Parathyroid adenoma (tissue), 2 donors: ENCODE measurements around the gene FDX1.
A peak's percentile ranks its signal among the peaks of the same experiment; 100 is the strongest.

Experiments
- H2AFZ ChIP-seq: fragments of 300-600 bp; sonication (generic); one replicate; pipeline ENCODE4 v1.7.0; 2017; ENCODE audit warnings: antibody characterized with exemption, mild to moderate bottlenecking
- H3K27ac ChIP-seq: fragments of 300-600 bp; sonication (generic); one replicate; pipeline ENCODE4 v1.7.0; 2017
- H3K27me3 ChIP-seq: fragments of 300-600 bp; sonication (generic); one replicate; pipeline ENCODE4 v1.7.0; 2017; ENCODE audit warnings: low read length; ENCODE audit not compliant: control insufficient read depth, insufficient read depth
- H3K36me3 ChIP-seq: fragments of 300-600 bp; sonication (generic); one replicate; pipeline ENCODE4 v1.7.0; 2017; ENCODE audit warnings: low read length; ENCODE audit not compliant: control insufficient read depth, insufficient read depth
- H3K4me1 ChIP-seq: fragments of 300-600 bp; sonication (generic); one replicate; pipeline ENCODE4 v1.7.0; 2017; ENCODE audit warnings: control low read depth
- H3K4me2 ChIP-seq: fragments of 300-600 bp; sonication (generic); one replicate; pipeline ENCODE4 v1.7.0; 2017; ENCODE audit warnings: low read length
- H3K4me3 ChIP-seq: fragments of 300-600 bp; sonication (generic); one replicate; pipeline ENCODE4 v1.7.0; 2017; ENCODE audit warnings: low read depth, low read length
- H3K79me2 ChIP-seq: fragments of 300-600 bp; sonication (generic); one replicate; pipeline ENCODE4 v1.7.0; 2017; ENCODE audit warnings: control low read depth
- H3K9ac ChIP-seq: fragments of 300-600 bp; sonication (generic); one replicate; pipeline ENCODE4 v1.7.0; 2017; ENCODE audit warnings: mild to moderate bottlenecking
- H3K9me3 ChIP-seq: fragments of 300-600 bp; sonication (generic); one replicate; pipeline ENCODE4 v1.7.0; 2017; ENCODE audit warnings: low read length; ENCODE audit not compliant: control insufficient read depth
- CTCF ChIP-seq: fragments of 300-600 bp; sonication (generic); IDR thresholded peaks from one replicate; pipeline ENCODE4 v1.7.0; 2017; ENCODE audit warnings: antibody characterized with exemption, mild to moderate bottlenecking
- donor health status: primary hyperparathyroidism.

FDX1 gene

GRCh38 chr11:110454609-110455008 lies 24.9 kb downstream of the FDX1 start:
- Histone ChIP-seq H3K79me2 (no peaks in the 10 kb centered on the region), H3K9ac (no peak overlapping the region), H3K9me3 (no peaks in the 10 kb centered on the region), H3K36me3 (no peaks in the 10 kb centered on the region), H3K27me3 (no peaks in the 10 kb centered on the region), H3K4me2 (no peak overlapping the region), H3K4me3 (no peak overlapping the region), H3K4me1 (no peaks in the 10 kb centered on the region), H2AFZ (no peak overlapping the region), H3K27ac (no peak overlapping the region)
- no peak for TF ChIP-seq CTCF

DNA sequence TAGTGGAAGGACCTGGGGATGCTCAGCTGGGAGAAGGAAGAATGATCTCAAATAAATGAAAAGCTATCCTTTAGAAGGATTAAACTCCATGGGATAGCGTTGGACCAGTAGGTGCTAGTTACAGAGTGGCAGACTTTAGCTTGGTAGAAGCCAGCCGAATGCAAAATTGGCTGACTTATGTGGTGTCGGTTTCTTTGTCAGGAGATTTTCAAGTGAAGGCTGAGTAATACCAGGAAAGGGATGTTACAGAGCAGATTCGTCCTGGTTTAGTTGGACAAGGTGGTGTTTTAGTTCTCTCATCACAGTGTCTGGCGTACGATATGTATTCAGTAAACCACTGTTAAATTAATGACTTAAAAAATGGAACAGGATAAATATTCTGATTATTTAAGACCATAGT lies 26.0 kb downstream of the FDX1 start:
- no peak overlapping the region for H3K4me2 ChIP-seq
- H3K36me3 ChIP-seq, result no peaks in the 10 kb centered on the region
- H2AFZ ChIP-seq, result no peak overlapping the region
- no peaks in the 10 kb centered on the region for H3K4me1 ChIP-seq
- H3K27ac ChIP-seq, result no peak overlapping the region
- H3K4me3 ChIP-seq, result no peak overlapping the region
- no peak for TF ChIP-seq CTCF
- H3K79me2 ChIP-seq, result no peaks in the 10 kb centered on the region
- H3K27me3 ChIP-seq, result no peaks in the 10 kb centered on the region
- H3K9ac ChIP-seq, result no peak overlapping the region
- no peaks in the 10 kb centered on the region for H3K9me3 ChIP-seq

DNA sequence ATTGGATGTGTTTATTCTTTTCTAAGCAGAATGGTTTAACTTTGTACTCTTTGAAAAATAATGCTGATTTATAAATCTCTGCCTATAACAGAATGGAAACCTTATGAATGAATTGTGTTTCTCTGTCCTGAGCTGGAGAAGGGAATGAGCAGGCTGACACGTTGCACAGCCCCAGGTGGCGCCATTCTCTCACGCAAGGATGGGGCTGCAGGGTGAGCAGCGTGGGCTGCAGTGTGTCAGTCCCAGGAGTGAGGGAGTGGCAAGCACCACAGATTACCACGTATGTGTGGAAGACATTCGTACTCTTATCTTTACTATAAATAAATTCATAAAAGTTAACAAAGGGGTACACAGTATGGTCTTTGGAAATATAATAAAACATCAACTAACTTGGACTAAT lies 33.4 kb downstream of the FDX1 start:
- no peak overlapping the region for H3K4me2 ChIP-seq
- H2AFZ ChIP-seq, result no peak overlapping the region
- peak; percentile 12 for TF ChIP-seq CTCF
- H3K27ac ChIP-seq, result no peak overlapping the region
- H3K9ac ChIP-seq, result no peak overlapping the region
- no peak overlapping the region for H3K4me3 ChIP-seq
- no peaks in the 10 kb centered on the region for H3K9me3 ChIP-seq
- no peaks in the 10 kb centered on the region for H3K79me2 ChIP-seq
- H3K27me3 ChIP-seq, result no peaks in the 10 kb centered on the region
- no peaks in the 10 kb centered on the region for H3K4me1 ChIP-seq
- H3K36me3 ChIP-seq, result no peaks in the 10 kb centered on the region

DNA sequence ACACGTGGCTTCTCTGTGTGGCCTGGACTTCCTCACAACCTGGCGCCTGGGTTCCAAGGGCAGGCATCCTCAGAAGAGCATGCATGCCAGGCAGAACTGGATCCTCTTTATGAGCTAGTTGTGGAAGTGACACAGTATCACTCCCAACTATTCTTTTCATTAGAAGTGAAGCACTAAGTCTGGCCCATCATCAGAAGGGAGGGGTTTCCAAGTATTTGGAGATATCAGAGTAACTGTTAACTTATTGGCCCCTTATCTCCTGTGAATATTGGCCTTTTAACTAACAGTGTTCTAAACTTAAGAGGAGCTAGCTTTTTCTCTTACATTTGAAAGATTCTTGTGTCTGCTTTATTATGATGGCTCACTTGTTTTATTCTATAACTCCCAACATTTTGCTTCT lies 35.5 kb downstream of the FDX1 start:
- no peak overlapping the region for H3K4me2 ChIP-seq
- no peaks in the 10 kb centered on the region for H3K9me3 ChIP-seq
- no peaks in the 10 kb centered on the region for H3K4me1 ChIP-seq
- H3K9ac ChIP-seq, result no peak overlapping the region
- no peak for TF ChIP-seq CTCF
- no peak overlapping the region for H2AFZ ChIP-seq
- H3K36me3 ChIP-seq, result no peaks in the 10 kb centered on the region
- H3K4me3 ChIP-seq, result no peak overlapping the region
- no peaks in the 10 kb centered on the region for H3K79me2 ChIP-seq
- no peaks in the 10 kb centered on the region for H3K27me3 ChIP-seq
- no peak overlapping the region for H3K27ac ChIP-seq

DNA sequence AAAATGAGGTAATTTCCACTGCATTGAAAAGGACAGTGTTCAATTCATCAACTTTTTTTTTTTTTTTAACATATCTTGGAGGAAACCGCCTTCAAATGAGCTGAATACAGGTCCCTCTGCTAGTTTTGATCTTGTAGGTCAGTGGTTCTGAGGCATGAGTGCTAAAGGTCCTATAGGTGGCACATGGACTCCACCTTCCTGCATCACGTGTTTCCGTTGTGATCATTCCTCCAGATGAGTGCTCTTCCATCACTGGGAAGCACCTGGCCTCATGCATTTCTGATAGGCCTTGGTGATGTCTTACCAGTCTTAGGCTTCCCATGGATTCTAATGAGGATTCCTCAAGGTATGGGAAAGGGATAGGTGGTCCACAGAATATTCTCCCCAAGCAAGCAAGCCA lies 37.8 kb downstream of the FDX1 start:
- no peaks in the 10 kb centered on the region for H3K79me2 ChIP-seq
- no peak overlapping the region for H3K27ac ChIP-seq
- H2AFZ ChIP-seq, result no peak overlapping the region
- no peak overlapping the region for H3K4me2 ChIP-seq
- no peak overlapping the region for H3K4me3 ChIP-seq
- no peaks in the 10 kb centered on the region for H3K36me3 ChIP-seq
- H3K4me1 ChIP-seq, result no peaks in the 10 kb centered on the region
- TF ChIP-seq CTCF, result no peak
- no peak overlapping the region for H3K9ac ChIP-seq
- H3K27me3 ChIP-seq, result no peaks in the 10 kb centered on the region
- H3K9me3 ChIP-seq, result no peaks in the 10 kb centered on the region
